ENCODE results near the gene MAGEB6.
"Not testable (repeated sequence)": the region's sequence is repeated elsewhere in the genome, so short reads cannot be mapped to it uniquely, and the experiment has no call there.

The MAGEB6 gene, protein sequence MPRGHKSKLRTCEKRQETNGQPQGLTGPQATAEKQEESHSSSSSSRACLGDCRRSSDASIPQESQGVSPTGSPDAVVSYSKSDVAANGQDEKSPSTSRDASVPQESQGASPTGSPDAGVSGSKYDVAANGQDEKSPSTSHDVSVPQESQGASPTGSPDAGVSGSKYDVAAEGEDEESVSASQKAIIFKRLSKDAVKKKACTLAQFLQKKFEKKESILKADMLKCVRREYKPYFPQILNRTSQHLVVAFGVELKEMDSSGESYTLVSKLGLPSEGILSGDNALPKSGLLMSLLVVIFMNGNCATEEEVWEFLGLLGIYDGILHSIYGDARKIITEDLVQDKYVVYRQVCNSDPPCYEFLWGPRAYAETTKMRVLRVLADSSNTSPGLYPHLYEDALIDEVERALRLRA

DNA sequence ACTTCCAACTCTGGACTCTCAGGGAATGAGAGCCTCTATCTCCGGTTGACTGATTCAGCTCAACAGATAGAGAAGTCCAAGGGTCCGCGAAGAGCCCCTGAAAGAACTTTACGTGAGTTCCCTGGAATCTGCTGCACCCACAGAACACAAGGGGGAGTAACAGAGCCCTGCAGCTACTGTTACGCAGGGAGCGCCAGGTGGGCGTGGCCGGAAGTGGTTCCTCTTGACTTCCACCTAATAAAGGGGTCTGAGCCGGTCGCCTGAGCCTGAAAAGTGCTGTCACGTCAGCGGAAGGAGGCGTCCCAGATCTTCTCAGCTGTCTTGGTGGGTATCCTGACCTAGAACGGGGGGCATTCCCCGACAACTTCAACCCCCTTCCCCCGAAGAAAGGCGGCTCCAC lies at the start of gene MAGEB6:
TSS of gene MAGEB6 (plus strand) at position 237 of the 400 bp plus-strand sequence. CDS start 1,407 bp downstream, outside the sequence.
- H3K4me1 Mint-ChIP-seq = no peaks in the 10 kb centered on the region
- H3K9me3 Mint-ChIP-seq = peaks cover 1% of the 10 kb centered on the region
- H3K36me3 Mint-ChIP-seq = no peaks in the 10 kb centered on the region
- no peak for DNase-seq
- H3K27me3 Mint-ChIP-seq = no peaks in the 10 kb centered on the region
- CTCF ChIA-PET = no interaction called here
- H3K27ac Mint-ChIP-seq = no peak within 1 kb of the TSS
- H3K4me3 Mint-ChIP-seq = no peak within 1 kb of the TSS

DNA sequence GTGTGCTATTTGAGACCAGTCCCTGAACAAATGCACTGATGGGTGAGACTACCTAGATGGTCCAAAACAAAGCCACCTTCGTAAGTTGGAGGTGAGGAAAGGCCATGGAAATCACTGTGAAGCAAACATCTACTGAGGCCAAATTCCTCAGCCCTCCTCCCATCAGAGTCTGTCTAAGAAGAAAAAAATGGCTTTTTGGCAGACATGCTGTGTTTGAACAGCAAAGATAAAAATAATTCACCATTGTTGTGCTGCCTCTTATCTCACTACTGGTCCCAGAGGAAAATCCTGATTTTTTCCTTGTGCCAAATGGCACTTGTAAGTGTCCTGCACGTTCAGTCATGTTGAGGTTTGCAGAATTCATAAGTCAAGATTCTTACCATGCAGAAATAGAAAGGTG lies 46.2 kb upstream of the MAGEB6 start:
- Mint-ChIP-seq H3K9me3 (no peaks in the 10 kb centered on the region), H3K36me3 (no peaks in the 10 kb centered on the region), H3K4me1 (no peaks in the 10 kb centered on the region), H3K4me3 (no peak overlapping the region), H3K27ac (no peak overlapping the region), H3K27me3 (no peaks in the 10 kb centered on the region)
- CTCF ChIA-PET = no interaction called here
- no peak for DNase-seq

DNA sequence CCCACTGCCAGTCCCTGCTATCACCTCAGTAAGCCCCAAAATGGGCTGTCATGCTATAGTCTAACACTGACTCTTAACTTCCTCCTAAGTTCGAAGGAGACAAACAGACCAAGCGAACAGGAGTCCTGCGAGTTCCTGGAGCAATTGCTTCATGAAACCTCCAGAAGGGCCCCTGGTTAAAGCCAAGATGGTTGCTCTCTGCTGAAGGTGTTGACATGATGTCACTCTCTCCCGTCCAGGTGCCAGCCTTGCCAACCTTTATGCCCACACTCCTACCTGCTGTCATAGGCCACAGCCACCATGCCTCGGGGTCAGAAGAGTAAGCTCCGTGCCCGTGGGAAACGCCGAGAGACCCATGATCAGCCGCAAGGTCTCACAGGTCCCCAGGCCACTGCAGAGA lies 31.9 kb upstream of the MAGEB6 start, which contains the start of gene MAGEB6B:
TSS of gene MAGEB6B (plus strand) at position 301 of the 400 bp plus-strand sequence. CDS start at position 301, 0 bp downstream.
- Mint-ChIP-seq H3K4me3 (no peak within 1 kb of the TSS), H3K27me3 (no peaks in the 10 kb centered on the region), H3K9me3 (peaks cover 2% of the 10 kb centered on the region), H3K4me1 (no peaks in the 10 kb centered on the region), H3K36me3 (no peaks in the 10 kb centered on the region), H3K27ac (no peak within 1 kb of the TSS)
- CTCF ChIA-PET = no interaction called here
- no peak for DNase-seq

DNA sequence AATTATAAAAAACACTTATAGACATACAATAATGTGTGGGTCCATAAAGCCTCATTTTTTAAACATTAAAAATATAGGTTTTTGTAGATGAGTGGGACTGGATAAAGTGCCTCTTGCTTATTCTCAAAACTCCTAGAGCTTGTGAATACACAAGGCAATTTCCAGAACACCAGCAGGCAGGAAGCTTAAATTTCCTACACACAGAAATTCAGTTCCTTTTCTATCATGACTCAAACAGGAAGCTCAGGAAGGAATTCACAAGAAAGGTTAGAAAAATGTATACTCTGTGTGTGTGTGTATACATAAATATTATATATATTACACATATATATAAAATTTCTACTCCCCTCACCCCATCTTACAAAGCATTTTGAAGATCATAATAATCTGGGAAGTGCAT lies 11.3 kb downstream of the MAGEB6 start:
- H3K27ac Mint-ChIP-seq = no peak overlapping the region
- H3K9me3 Mint-ChIP-seq = peaks cover 7% of the 10 kb centered on the region
- H3K36me3 Mint-ChIP-seq = no peaks in the 10 kb centered on the region
- no peaks in the 10 kb centered on the region for H3K4me1 Mint-ChIP-seq
- no peak for DNase-seq
- H3K4me3 Mint-ChIP-seq = no peak overlapping the region
- CTCF ChIA-PET = no interaction called here
- no peaks in the 10 kb centered on the region for H3K27me3 Mint-ChIP-seq

DNA sequence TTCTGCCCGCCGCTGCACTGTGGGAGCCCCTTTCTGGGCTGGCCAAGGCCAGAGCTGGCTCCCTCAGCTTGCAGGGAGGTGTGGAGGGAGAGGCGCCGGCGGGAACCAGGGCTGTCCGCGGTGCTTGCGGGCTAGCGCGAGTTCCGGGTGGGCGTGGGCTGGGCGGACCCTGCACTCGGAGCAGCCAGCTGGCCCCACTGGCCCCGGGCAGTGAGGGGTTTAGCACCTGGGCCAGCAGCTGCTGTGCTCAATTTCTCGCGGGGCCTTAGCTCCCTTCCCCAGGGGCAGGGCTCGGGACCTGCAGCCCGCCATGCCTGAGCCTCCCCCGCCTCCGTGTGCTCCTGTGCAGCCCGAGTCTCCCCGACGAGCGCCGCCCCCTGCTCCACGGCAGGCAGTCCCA lies 12.5 kb downstream of the MAGEB6 start:
- H3K4me3 Mint-ChIP-seq, H3K4me1 Mint-ChIP-seq, DNase-seq, CTCF ChIA-PET, H3K27me3 Mint-ChIP-seq, H3K27ac Mint-ChIP-seq, H3K9me3 Mint-ChIP-seq, H3K36me3 Mint-ChIP-seq: not testable (repeated sequence)

DNA sequence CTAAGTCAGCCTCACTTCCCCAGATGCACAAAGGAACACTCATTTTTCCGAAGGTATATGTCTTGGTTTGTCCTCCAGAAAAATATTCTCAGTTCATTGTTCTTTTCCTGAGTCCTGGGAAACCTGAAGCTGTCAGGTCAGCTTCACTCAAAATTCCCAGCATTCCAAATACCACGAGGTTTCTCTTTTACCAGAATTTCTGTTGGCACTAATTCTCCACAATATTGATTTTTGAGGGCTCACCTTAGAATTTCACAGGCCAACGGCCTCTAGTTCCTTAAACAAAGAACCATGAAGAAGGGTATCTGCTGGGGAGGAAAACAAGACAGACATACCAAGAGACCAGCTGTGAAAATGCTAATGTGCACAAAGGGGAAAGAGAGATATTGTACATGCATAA lies 15.8 kb downstream of the MAGEB6 start:
- CTCF ChIA-PET = no interaction called here

DNA sequence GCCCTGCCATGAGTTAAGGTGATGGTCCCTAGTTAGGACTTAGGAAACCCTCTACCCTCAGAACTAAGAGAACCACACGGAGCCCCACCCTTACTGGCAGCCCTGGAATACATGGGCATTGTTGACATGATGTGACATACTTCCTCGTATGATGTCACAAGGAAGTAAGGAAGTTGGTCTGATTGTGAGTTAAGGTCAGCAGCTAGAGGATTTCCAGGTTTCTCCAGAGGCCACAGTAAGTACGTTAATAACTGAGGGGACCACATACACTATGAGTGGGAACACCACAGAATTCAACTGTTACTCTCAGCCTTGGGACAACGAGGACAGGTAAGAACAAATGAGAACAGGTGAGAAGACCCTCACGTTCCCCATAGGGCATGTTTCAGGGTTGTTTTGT lies 23.6 kb downstream of the MAGEB6 start, which contains the start of gene MAGEB5:
TSS of gene MAGEB5 (plus strand) at position 301 of the 400 bp plus-strand sequence. CDS start 1,133 bp downstream, outside the sequence.
- no peaks in the 10 kb centered on the region for H3K36me3 Mint-ChIP-seq
- peaks cover 1% of the 10 kb centered on the region for H3K9me3 Mint-ChIP-seq
- no peak within 1 kb of the TSS for H3K27ac Mint-ChIP-seq
- H3K4me3 Mint-ChIP-seq = no peak within 1 kb of the TSS
- no peaks in the 10 kb centered on the region for H3K4me1 Mint-ChIP-seq
- no peaks in the 10 kb centered on the region for H3K27me3 Mint-ChIP-seq
- CTCF ChIA-PET = no interaction called here
- no peak for DNase-seq

More for the DNA sequence above, 15.8 kb downstream of the MAGEB6 start:
- H3K4me3 Mint-ChIP-seq = no peak overlapping the region
- H3K27ac Mint-ChIP-seq = no peak overlapping the region
- H3K4me1 Mint-ChIP-seq = no peaks in the 10 kb centered on the region
- no peak for DNase-seq
- no peaks in the 10 kb centered on the region for H3K36me3 Mint-ChIP-seq
- no peaks in the 10 kb centered on the region for H3K27me3 Mint-ChIP-seq
- H3K9me3 Mint-ChIP-seq = peaks cover 5% of the 10 kb centered on the region

DNA sequence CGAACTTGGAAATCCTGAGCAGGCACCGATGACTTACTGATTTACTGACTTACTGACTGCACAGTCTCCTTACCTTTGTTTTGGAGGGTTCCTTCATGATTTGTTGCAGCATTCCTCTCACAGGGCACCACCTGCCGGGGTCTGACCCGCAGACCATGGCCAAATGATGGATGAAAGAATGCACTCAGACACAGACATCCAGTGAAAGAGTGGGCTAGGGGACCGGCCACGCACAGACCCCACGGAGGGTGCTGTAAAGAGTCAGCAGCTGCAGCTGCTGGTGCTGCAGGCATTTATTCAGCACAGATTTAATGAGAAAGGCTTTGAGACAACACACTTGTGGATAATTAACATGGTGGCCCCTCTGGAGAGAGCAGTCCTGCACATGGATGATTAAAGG lies 27.1 kb downstream of the MAGEB6 start:
- Mint-ChIP-seq H3K27ac (no peak overlapping the region), H3K4me3 (no peak overlapping the region), H3K9me3 (peaks cover 1% of the 10 kb centered on the region), H3K4me1 (no peaks in the 10 kb centered on the region), H3K27me3 (no peaks in the 10 kb centered on the region), H3K36me3 (no peaks in the 10 kb centered on the region)
- CTCF ChIA-PET = no interaction called here
- DNase-seq = no peak

DNA sequence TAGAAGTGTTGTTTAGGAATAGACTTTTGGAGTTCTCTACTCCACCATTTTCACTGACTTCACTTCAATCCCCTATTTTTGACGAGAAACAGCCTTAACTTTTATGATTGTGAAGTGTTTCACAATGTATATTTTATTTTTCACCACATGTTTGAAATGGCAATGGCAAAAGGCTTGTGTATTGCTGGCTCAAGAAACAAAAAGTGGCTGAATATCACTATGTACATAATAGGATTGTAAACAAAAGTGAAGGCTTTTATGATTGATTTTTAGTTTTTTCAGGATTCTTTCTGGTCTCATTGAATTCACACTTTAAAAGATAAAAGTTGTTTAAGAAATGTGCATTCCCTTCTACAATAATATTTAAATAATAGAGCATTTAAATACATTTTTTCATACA lies 41.9 kb downstream of the MAGEB6 start:
- H3K9me3 Mint-ChIP-seq = peaks cover 2% of the 10 kb centered on the region
- H3K36me3 Mint-ChIP-seq = no peaks in the 10 kb centered on the region
- H3K27me3 Mint-ChIP-seq = no peaks in the 10 kb centered on the region
- no peak overlapping the region for H3K4me3 Mint-ChIP-seq
- H3K4me1 Mint-ChIP-seq = no peaks in the 10 kb centered on the region
- CTCF ChIA-PET = no interaction called here
- no peak for DNase-seq
- no peak overlapping the region for H3K27ac Mint-ChIP-seq
